ENCODE measurements around the gene FAM193B.

FAM193B gene

GRCh38 chr5:177528631-177529030 lies 25.7 kb downstream of the FAM193B start:
- TF ChIP-seq, protein P1, sequence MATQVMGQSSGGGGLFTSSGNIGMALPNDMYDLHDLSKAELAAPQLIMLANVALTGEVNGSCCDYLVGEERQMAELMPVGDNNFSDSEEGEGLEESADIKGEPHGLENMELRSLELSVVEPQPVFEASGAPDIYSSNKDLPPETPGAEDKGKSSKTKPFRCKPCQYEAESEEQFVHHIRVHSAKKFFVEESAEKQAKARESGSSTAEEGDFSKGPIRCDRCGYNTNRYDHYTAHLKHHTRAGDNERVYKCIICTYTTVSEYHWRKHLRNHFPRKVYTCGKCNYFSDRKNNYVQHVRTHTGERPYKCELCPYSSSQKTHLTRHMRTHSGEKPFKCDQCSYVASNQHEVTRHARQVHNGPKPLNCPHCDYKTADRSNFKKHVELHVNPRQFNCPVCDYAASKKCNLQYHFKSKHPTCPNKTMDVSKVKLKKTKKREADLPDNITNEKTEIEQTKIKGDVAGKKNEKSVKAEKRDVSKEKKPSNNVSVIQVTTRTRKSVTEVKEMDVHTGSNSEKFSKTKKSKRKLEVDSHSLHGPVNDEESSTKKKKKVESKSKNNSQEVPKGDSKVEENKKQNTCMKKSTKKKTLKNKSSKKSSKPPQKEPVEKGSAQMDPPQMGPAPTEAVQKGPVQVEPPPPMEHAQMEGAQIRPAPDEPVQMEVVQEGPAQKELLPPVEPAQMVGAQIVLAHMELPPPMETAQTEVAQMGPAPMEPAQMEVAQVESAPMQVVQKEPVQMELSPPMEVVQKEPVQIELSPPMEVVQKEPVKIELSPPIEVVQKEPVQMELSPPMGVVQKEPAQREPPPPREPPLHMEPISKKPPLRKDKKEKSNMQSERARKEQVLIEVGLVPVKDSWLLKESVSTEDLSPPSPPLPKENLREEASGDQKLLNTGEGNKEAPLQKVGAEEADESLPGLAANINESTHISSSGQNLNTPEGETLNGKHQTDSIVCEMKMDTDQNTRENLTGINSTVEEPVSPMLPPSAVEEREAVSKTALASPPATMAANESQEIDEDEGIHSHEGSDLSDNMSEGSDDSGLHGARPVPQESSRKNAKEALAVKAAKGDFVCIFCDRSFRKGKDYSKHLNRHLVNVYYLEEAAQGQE (IDR thresholded peaks at IDR 0.05; ENCODE audit: insufficient read depth in 1 of 2, low read depth in 2 of 2, low read length in 2 of 2) = no peak
- no peak for TF ChIP-seq SIN3A (IDR thresholded peaks at IDR 0.05; ENCODE audit: borderline replicate concordance, insufficient read depth, low read length)
- no peak for TF ChIP-seq TAF1 (IDR thresholded peaks at IDR 0.05; ENCODE audit: borderline replicate concordance, insufficient read depth, low read length)
- no peak for TF ChIP-seq FOXP2 (optimal IDR thresholded peaks at IDR 0.05; ENCODE audit: borderline replicate concordance, extremely low read depth, extremely low read length, insufficient read depth)
- TF ChIP-seq POLR2AphosphoS5 (IDR thresholded peaks at IDR 0.05; ENCODE audit: low read depth, low read length) = no peak

DNA sequence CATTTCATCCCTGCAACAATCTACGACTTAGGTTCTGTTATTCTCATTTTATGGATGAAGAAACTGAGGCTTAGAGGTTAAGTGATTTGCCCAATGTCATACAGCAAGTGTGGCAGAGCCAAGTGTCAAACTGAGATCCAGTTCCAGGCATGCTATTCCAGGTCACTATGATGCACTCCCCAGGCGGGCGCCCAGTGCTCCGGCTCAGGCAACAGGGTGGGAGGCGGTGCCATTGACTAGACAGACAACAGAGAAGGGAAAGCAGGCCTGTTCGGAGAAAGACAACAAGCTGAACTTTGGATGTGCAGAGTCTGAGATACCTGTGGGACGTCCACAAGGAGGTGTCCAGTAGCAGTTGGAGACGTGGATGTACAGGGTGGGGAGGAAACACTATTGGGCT lies 26.8 kb downstream of the FAM193B start:
- TF ChIP-seq, protein P1 (IDR thresholded peaks at IDR 0.05; ENCODE audit: insufficient read depth in 1 of 2, low read depth in 2 of 2, low read length in 2 of 2) = no peak
- no peak for TF ChIP-seq FOXP2 (optimal IDR thresholded peaks at IDR 0.05; ENCODE audit: borderline replicate concordance, extremely low read depth, extremely low read length, insufficient read depth)

- TF ChIP-seq FOXP2 (optimal IDR thresholded peaks at IDR 0.05; ENCODE audit: borderline replicate concordance, extremely low read depth, extremely low read length, insufficient read depth) = no peak
- no peak for TF ChIP-seq TAF1 (IDR thresholded peaks at IDR 0.05; ENCODE audit: borderline replicate concordance, insufficient read depth, low read length)
- TF ChIP-seq SIN3A (IDR thresholded peaks at IDR 0.05; ENCODE audit: borderline replicate concordance, insufficient read depth, low read length) = no peak
- TF ChIP-seq, protein P1 (IDR thresholded peaks at IDR 0.05; ENCODE audit: insufficient read depth in 1 of 2, low read depth in 2 of 2, low read length in 2 of 2) = no peak
- no peak for TF ChIP-seq POLR2AphosphoS5 (IDR thresholded peaks at IDR 0.05; ENCODE audit: low read depth, low read length)
These were observed 27.6 kb downstream of the FAM193B start for GRCh38 chr5:177526791-177527190.

DNA sequence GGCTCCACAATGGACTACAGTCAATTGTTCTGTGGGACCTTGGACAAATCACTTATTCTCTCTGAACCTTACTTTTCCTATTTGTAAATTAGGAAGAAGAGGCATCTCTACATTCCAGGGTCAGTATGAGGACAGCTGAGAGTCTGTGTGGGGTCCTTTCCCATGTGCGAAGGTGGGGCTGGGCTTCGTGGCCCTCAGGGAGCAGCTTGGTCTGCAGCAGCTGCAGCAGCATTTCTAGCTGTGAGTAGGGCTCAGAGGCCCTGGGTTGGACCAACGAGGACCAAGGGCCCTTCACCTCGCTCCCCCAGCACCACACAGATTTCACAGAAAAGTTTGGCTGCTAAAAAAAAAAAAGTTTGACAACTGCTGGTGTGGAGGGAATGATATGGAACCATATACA lies 28.2 kb downstream of the FAM193B start:
- TF ChIP-seq TAF1 (IDR thresholded peaks at IDR 0.05; ENCODE audit: borderline replicate concordance, insufficient read depth, low read length) = no peak
- TF ChIP-seq, protein P1 (IDR thresholded peaks at IDR 0.05; ENCODE audit: insufficient read depth in 1 of 2, low read depth in 2 of 2, low read length in 2 of 2) = no peak
- TF ChIP-seq SIN3A (IDR thresholded peaks at IDR 0.05; ENCODE audit: borderline replicate concordance, insufficient read depth, low read length) = no peak
- TF ChIP-seq POLR2AphosphoS5 (IDR thresholded peaks at IDR 0.05; ENCODE audit: low read depth, low read length) = no peak
- no peak for TF ChIP-seq FOXP2 (optimal IDR thresholded peaks at IDR 0.05; ENCODE audit: borderline replicate concordance, extremely low read depth, extremely low read length, insufficient read depth)

GRCh38 chr5:177524941-177525655 lies 29.3 kb downstream of the FAM193B start:
- TF ChIP-seq POLR2AphosphoS5 (IDR thresholded peaks at IDR 0.05; ENCODE audit: low read depth, low read length) = no peak
- TF ChIP-seq, protein P1 (IDR thresholded peaks at IDR 0.05; ENCODE audit: insufficient read depth in 1 of 2, low read depth in 2 of 2, low read length in 2 of 2) = no peak
- TF ChIP-seq FOXP2 (optimal IDR thresholded peaks at IDR 0.05; ENCODE audit: borderline replicate concordance, extremely low read depth, extremely low read length, insufficient read depth) = no peak
- no peak for TF ChIP-seq TAF1 (IDR thresholded peaks at IDR 0.05; ENCODE audit: borderline replicate concordance, insufficient read depth, low read length)
- TF ChIP-seq SIN3A (IDR thresholded peaks at IDR 0.05; ENCODE audit: borderline replicate concordance, insufficient read depth, low read length) = no peak
